LNCaP clone FGC (cell line): ENCODE results near the gene ASS1.

ENCODE experiments used
- DNase-seq: peaks from one replicate; pipeline ENCODE4 v3.0.0-alpha.2; 2011; ENCODE audit warnings: low read depth
- H3K4me3 ChIP-seq: 2 replicates; pipeline ENCODE4 v1.5.1; 2011; ENCODE audit warnings: mild to moderate bottlenecking, low read depth, low read length, control low read depth
- CTCF ChIP-seq: IDR thresholded peaks from 2 replicates; pipeline ENCODE4 v1.5.1; 2012; ENCODE audit warnings: mild to moderate bottlenecking; ENCODE audit not compliant: control insufficient read depth, insufficient read depth; ENCODE audit errors: extremely low read depth

ASS1 gene

GRCh38 chr9:130512199-130512598 is 67.4 kb downstream of the ASS1 start:
- TF ChIP-seq CTCF: no peak
- H3K4me3 ChIP-seq: no peak overlapping the region
- DNase-seq: no peak

GRCh38 chr9:130513078-130513477 is 68.3 kb downstream of the ASS1 start:
- no peak for TF ChIP-seq CTCF
- no peak for DNase-seq
- H3K4me3 ChIP-seq: no peak overlapping the region

- DNase-seq: no peak
- no peak for TF ChIP-seq CTCF
- no peak overlapping the region for H3K4me3 ChIP-seq
Measured at GRCh38 chr9:130518233-130518632, 73.5 kb downstream of the ASS1 start.

- TF ChIP-seq CTCF: no peak
- DNase-seq: no peak
- H3K4me3 ChIP-seq: no peak overlapping the region
Measured at GRCh38 chr9:130518943-130519799, 74.4 kb downstream of the ASS1 start.

GRCh38 chr9:130519927-130520326 is 75.2 kb downstream of the ASS1 start:
- DNase-seq: no peak
- TF ChIP-seq CTCF: no peak
- H3K4me3 ChIP-seq: no peak overlapping the region

- no peak overlapping the region for H3K4me3 ChIP-seq
- TF ChIP-seq CTCF: no peak
- no peak for DNase-seq
Measured at GRCh38 chr9:130521715-130522114, 77.0 kb downstream of the ASS1 start.
